Naive thymus-derived CD4-positive, alpha-beta T cell (primary cell): ENCODE data around the gene RALGPS1. TPM values are rescaled to one million over a fixed set of nuclear protein-coding genes. Genes with fewer than 3 reads are reported as not detected.

Source experiments
- ATAC-seq: fragments of 150-1000 bp; cut with Tn5 transposase; 2 replicates; pipeline ENCODE4 v1.10.0; 2021; ENCODE audit warnings: mild to moderate bottlenecking, moderate library complexity
- CTCF ChIA-PET: fragments of 350-600 bp; sonication (Branson Sonifier 250); formaldehyde crosslinking; loops from one replicate; lab custom pipeline; 2021; ENCODE audit warnings: antibody characterized with exemption; lab: Charles Lee
- POLR2A ChIA-PET: fragments of 350-600 bp; sonication (Branson Sonifier 250); formaldehyde crosslinking; loops from one replicate; lab custom pipeline; 2021; ENCODE audit warnings: antibody characterized with exemption, inconsistent platforms; lab: Charles Lee
- DNase-seq, 9 donors: peaks; one replicate each; pipeline versions ENCODE4 v3.0.0 to v3.0.0-alpha.2; 2020 to 2022; ENCODE audit warnings: mixed read lengths in 1 of 9
- H3K27ac ChIP-seq: one replicate; pipeline ENCODE4 v1.7.0; 2013; ENCODE audit warnings: mild to moderate bottlenecking, low read depth, low read length, moderate library complexity
- H3K27me3 ChIP-seq, 2 donors: one replicate each; pipeline ENCODE4 v1.7.0; 2013; ENCODE audit warnings: low read length in 2 of 2, mild to moderate bottlenecking in 2 of 2, moderate library complexity in 2 of 2; ENCODE audit not compliant: control insufficient read depth in 2 of 2, insufficient read depth in 2 of 2
- H3K36me3 ChIP-seq, 3 experiments: 1 replicate in 2 of 3; 2 replicates in 1 of 3; pipeline ENCODE4 v1.7.0; 2013; ENCODE audit warnings: low read length in 3 of 3, mild to moderate bottlenecking in 3 of 3, moderate library complexity in 1 of 3; ENCODE audit not compliant: insufficient read depth in 3 of 3, control insufficient read depth in 2 of 3
- H3K4me1 ChIP-seq, 2 donors: one replicate each; pipeline ENCODE4 v1.7.0; 2013; ENCODE audit warnings: low read length in 2 of 2, mild to moderate bottlenecking in 2 of 2, moderate library complexity in 1 of 2; ENCODE audit not compliant: control insufficient read depth in 2 of 2, insufficient read depth in 2 of 2
- H3K4me3 ChIP-seq: 2 replicates; pipeline ENCODE4 v1.7.0; 2013; ENCODE audit warnings: mild to moderate bottlenecking, low read length
- H3K9me3 ChIP-seq, 3 experiments: 1 replicate in 2 of 3; 2 replicates in 1 of 3; pipeline ENCODE4 v1.7.0; 2013; ENCODE audit warnings: low read length in 3 of 3; ENCODE audit not compliant: control insufficient read depth in 2 of 3
- H3K27ac Mint-ChIP-seq, 9 donors: one replicate each; pipeline ENCODE4 v1.8.0; 2020 to 2022; ENCODE audit warnings: mixed read lengths in 9 of 9, mild to moderate bottlenecking in 8 of 9, moderate library complexity in 5 of 9, inconsistent platforms in 2 of 9
- H3K27me3 Mint-ChIP-seq, 5 donors: one replicate each; pipeline ENCODE4 v1.8.0; 2021 to 2022; ENCODE audit warnings: mixed read lengths in 5 of 5, mild to moderate bottlenecking in 1 of 5
- H3K36me3 Mint-ChIP-seq, 5 donors: one replicate each; pipeline ENCODE4 v1.8.0; 2020 to 2022; ENCODE audit warnings: mixed read lengths in 5 of 5, mild to moderate bottlenecking in 3 of 5, inconsistent platforms in 1 of 5
- H3K4me1 Mint-ChIP-seq, 7 donors: one replicate each; pipeline ENCODE4 v1.8.0; 2020 to 2022; ENCODE audit warnings: mixed read lengths in 7 of 7, mild to moderate bottlenecking in 3 of 7, inconsistent platforms in 1 of 7
- H3K4me3 Mint-ChIP-seq, 10 donors: one replicate each; pipeline ENCODE4 v1.8.0; 2020 to 2022; ENCODE audit warnings: mild to moderate bottlenecking in 10 of 10, mixed read lengths in 10 of 10, moderate library complexity in 6 of 10, inconsistent platforms in 2 of 10
- H3K9me3 Mint-ChIP-seq, 11 donors: one replicate each; pipeline ENCODE4 v1.8.0; 2020 to 2022; ENCODE audit warnings: mixed read lengths in 11 of 11, mild to moderate bottlenecking in 4 of 11, inconsistent platforms in 1 of 11, moderate library complexity in 1 of 11
- intact Hi-C, 2 donors: fragments of 100-400 bp; cut with micrococcal nuclease; formaldehyde crosslinking; loops; one replicate each; pipeline ENCODE4 v1.15.1; 2023
- polyA plus RNA-seq, 2 donors: library from polyadenylated mRNA; unstranded; fragments of 300-500 nt; fragmentation: Illumina TruSeq; gene quantifications; one replicate each; pipeline ENCODE4 v1.2.3, GENCODE V29; 2021
- total RNA-seq, 6 experiments: library from RNA in 5 of 6; stranded (reverse) in 5 of 6; gene quantifications; 1 replicate in 5 of 6; 2 replicates in 1 of 6; pipeline ENCODE4 v1.2.3 and lab custom pipeline; 2021 to 2026

The RALGPS1 gene
- total and polyA plus RNA-seq, 7 experiments from 2014 or later: 1.0 to 8.3 (median 4.1) TPM

GRCh38 chr9:127200106-127200862 lies 285.7 kb downstream of the RALGPS1 start:
- H3K9me3 ChIP-seq: no peaks in the 10 kb centered on the region
- H3K4me1 ChIP-seq: peaks cover 0 to 6% of the 10 kb centered on the region in 2 donors
- DNase-seq (no peak), ATAC-seq (no peak)
- Mint-ChIP-seq H3K4me1 (peaks cover 9 to 19% (median 18%) of the 10 kb centered on the region in 7 donors), H3K27ac (no peak overlapping the region), H3K4me3 (no peak overlapping the region), H3K36me3 (peaks cover 0 to 5% (median 0%) of the 10 kb centered on the region in 5 donors), H3K9me3 (no peaks in the 10 kb centered on the region), H3K27me3 (peaks cover 0 to 31% (median 5%) of the 10 kb centered on the region in 5 donors)
- no peaks in the 10 kb centered on the region for H3K36me3 ChIP-seq
- POLR2A ChIA-PET: no interaction called here
- H3K27me3 ChIP-seq: no peaks in the 10 kb centered on the region
- intact Hi-C loops: no loop called here
- H3K27ac ChIP-seq: no peak overlapping the region
- H3K4me3 ChIP-seq: no peak overlapping the region
- CTCF ChIA-PET: interaction anchor here (0.6 to 8.2 kb wide), 7 partner anchors 9 to 470 kb away, joined by 3 to 96 read pairs (median 3); no protein-coding TSS in a partner anchor

DNA sequence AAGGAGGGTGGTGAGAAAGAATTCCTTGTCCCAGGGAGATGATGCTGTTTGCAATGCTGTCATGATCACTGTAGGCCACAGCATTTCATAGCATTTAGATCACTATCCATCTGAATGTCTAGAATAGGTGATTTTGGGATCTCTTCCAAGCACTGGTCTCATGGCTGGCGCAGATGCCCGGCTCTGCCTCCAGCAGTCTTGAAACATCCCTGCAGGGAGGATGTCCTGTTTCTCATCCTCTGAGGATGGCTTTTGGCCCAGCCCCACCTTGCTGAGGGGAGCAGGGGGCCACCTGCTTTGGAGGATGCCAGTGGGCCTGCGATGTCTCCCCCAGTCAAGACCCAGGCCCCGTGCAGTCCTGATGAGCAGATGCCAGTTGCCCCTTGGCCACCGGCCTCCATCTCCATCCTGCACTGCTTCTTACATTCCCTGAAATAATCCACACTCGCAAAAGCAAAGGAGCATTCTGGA lies 286.5 kb downstream of the RALGPS1 start:
- CTCF ChIA-PET: interaction anchor here (0.6 to 8.2 kb wide), 7 partner anchors 10 to 266 kb away, joined by 3 to 96 read pairs (median 3); no protein-coding TSS in a partner anchor
- Mint-ChIP-seq H3K27ac (no peak overlapping the region), H3K4me3 (no peak overlapping the region), H3K9me3 (no peaks in the 10 kb centered on the region), H3K4me1 (peaks cover 9 to 23% (median 18%) of the 10 kb centered on the region in 7 donors), H3K36me3 (peaks cover 0 to 5% (median 0%) of the 10 kb centered on the region in 5 donors), H3K27me3 (peaks cover 0 to 35% (median 5%) of the 10 kb centered on the region in 5 donors)
- Histone ChIP-seq H3K27ac (no peak overlapping the region), H3K27me3 (no peaks in the 10 kb centered on the region), H3K36me3 (no peaks in the 10 kb centered on the region), H3K4me3 (no peak overlapping the region), H3K4me1 (peaks cover 0 to 6% of the 10 kb centered on the region in 2 donors), H3K9me3 (no peaks in the 10 kb centered on the region)
- POLR2A ChIA-PET: no interaction called here
- intact Hi-C loops: no loop called here
- ATAC-seq (no peak), DNase-seq (no peak)

DNA sequence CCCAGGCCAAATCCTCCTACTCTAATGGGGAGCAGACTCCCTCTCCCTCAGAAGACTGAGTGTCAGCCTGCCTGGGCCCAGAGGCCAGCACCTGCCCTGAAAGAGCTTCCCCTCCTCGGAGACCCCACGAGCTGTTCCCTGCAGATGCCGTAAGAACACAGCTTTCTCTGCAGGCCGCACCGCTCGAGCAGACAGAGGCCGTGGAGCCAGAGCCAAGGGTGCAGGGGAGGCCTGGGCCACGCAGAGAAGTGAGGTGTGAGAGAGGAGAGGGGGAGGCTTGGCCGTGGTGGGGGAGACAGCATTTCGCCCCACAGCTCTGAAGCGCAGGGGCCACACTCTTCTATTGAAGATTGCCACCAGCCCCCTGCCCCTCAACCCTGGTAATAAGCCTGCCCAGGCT lies 287.1 kb downstream of the RALGPS1 start:
- ChIA-PET CTCF (interaction anchor here (0.8 to 8.2 kb wide), 4 partner anchors 237 to 266 kb away, joined by 3 to 96 read pairs (median 3); no protein-coding TSS in a partner anchor), POLR2A (no interaction called here)
- Histone ChIP-seq H3K9me3 (no peaks in the 10 kb centered on the region), H3K4me3 (no peak overlapping the region), H3K4me1 (peaks cover 0 to 6% of the 10 kb centered on the region in 2 donors), H3K27me3 (no peaks in the 10 kb centered on the region), H3K27ac (no peak overlapping the region), H3K36me3 (no peaks in the 10 kb centered on the region)
- no peak for ATAC-seq
- Mint-ChIP-seq H3K36me3 (peaks cover 0 to 5% (median 0%) of the 10 kb centered on the region in 5 donors), H3K4me1 (peaks cover 9 to 23% (median 18%) of the 10 kb centered on the region in 7 donors), H3K4me3 (no peak overlapping the region), H3K27ac (no peak overlapping the region), H3K27me3 (peaks cover 0 to 35% (median 5%) of the 10 kb centered on the region in 5 donors), H3K9me3 (no peaks in the 10 kb centered on the region)
- intact Hi-C loops: no loop called here
- DNase-seq: no peak

- no peaks in the 10 kb centered on the region for H3K27me3 ChIP-seq
- no peak overlapping the region for H3K27ac ChIP-seq
- Mint-ChIP-seq H3K36me3 (peaks cover 0 to 5% (median 0%) of the 10 kb centered on the region in 5 donors), H3K4me1 (peaks cover 9 to 23% (median 18%) of the 10 kb centered on the region in 7 donors), H3K4me3 (no peak overlapping the region), H3K27me3 (peaks cover 0 to 35% (median 5%) of the 10 kb centered on the region in 5 donors), H3K9me3 (no peaks in the 10 kb centered on the region), H3K27ac (no peak overlapping the region)
- POLR2A ChIA-PET: no interaction called here
- H3K36me3 ChIP-seq: no peaks in the 10 kb centered on the region
- H3K4me1 ChIP-seq: peaks cover 0 to 6% of the 10 kb centered on the region in 2 donors
- H3K4me3 ChIP-seq: no peak overlapping the region
- intact Hi-C loops: no loop called here
- ATAC-seq (no peak), DNase-seq (no peak)
- H3K9me3 ChIP-seq: no peaks in the 10 kb centered on the region
- CTCF ChIA-PET: interaction anchor here (0.8 to 8.2 kb wide), 2 partner anchors 237 to 262 kb away, joined by 3 to 96 read pairs; no protein-coding TSS in a partner anchor
Observed at GRCh38 chr9:127202461-127203169, 288.0 kb downstream of the RALGPS1 start.

GRCh38 chr9:127203681-127204327 lies 289.2 kb downstream of the RALGPS1 start:
- Histone ChIP-seq H3K36me3 (no peaks in the 10 kb centered on the region), H3K4me3 (no peak overlapping the region), H3K4me1 (peaks cover 0 to 6% of the 10 kb centered on the region in 2 donors), H3K27ac (no peak overlapping the region), H3K27me3 (no peaks in the 10 kb centered on the region), H3K9me3 (no peaks in the 10 kb centered on the region)
- DNase-seq (peak in 1 of 9 donors; percentile 26), ATAC-seq (peak; percentile 64)
- intact Hi-C loops: no loop called here
- POLR2A ChIA-PET: no interaction called here
- Mint-ChIP-seq H3K4me1 (peaks cover 3 to 23% (median 13%) of the 10 kb centered on the region in 7 donors), H3K27me3 (peaks cover 0 to 28% (median 5%) of the 10 kb centered on the region in 5 donors), H3K4me3 (peak overlapping the region in 1 of 10 donors; percentile 52), H3K9me3 (no peaks in the 10 kb centered on the region), H3K36me3 (peaks cover 0 to 5% (median 0%) of the 10 kb centered on the region in 5 donors), H3K27ac (no peak overlapping the region)
- CTCF ChIA-PET: interaction anchor here (0.6 to 8.2 kb wide), 2 partner anchors 195 to 263 kb away, joined by 4 to 96 read pairs; no protein-coding TSS in a partner anchor
